AG10803 (cell line): Measurements from ENCODE around the gene ERCC3.
"Not testable (repeated sequence)": the region's sequence is repeated elsewhere in the genome, so short reads cannot be mapped to it uniquely, and the experiment has no call there.

ENCODE experiments used
- DNase-seq: peaks from one replicate; pipeline ENCODE4 v3.0.0; 2010; ENCODE audit warnings: low read depth
- H3K4me3 ChIP-seq: 2 replicates; pipeline ENCODE4 v1.5.1; 2011; ENCODE audit warnings: mild to moderate bottlenecking, low read length, control low read depth
- CTCF ChIP-seq: conservative IDR thresholded peaks from 2 replicates; pipeline ENCODE4 v1.5.1; 2011; ENCODE audit warnings: mild to moderate bottlenecking, low read length, control low read depth, inconsistent platforms

ERCC3 gene

GRCh38 chr2:127259355-127259754 is 34.6 kb downstream of the ERCC3 start:
- no peak for TF ChIP-seq CTCF

DNA sequence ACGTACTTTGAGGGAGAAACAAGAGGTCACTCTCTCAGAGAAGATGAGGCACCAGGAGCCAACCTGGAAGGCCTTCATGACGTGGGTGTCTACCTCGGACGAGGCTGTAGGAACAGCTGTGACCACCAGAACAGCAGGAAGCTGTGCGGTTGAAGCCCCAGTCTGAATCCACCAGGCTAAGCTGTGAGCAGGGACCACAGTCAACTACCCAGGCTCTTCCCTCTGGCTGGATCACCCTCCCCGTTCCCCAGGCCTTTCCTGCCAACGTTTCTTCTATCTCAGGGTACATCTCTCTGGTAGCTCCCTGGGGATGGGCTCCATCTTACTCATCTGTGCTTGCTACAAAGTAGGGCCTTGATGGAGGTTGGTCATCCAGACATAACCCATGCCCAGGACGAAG is 37.1 kb downstream of the ERCC3 start:
- DNase-seq: no peak
- H3K4me3 ChIP-seq: no peak overlapping the region
- TF ChIP-seq CTCF: no peak

More at GRCh38 chr2:127259355-127259754, 34.6 kb downstream of the ERCC3 start:
- H3K4me3 ChIP-seq: no peak overlapping the region
- no peak for DNase-seq

DNA sequence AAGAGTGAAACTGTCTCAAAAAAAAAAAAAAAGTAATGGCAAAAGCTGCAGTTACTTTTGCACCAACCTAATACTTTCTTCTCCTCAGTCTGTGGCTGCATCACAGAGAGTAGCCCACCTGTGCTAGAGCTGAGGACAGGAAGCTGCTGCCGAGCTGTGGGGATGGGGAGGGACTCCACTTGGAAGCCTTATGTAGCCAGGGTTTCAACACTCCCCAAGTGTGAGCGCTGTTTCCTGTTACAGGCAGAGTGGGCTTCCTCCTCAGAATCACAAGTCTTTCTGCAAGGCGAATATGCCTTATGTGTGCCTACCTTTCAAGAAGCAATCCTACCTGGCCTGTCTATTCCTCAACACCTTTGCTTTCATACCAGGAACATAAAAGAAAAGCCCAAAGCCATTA is 37.6 kb downstream of the ERCC3 start:
- H3K4me3 ChIP-seq: no peak overlapping the region
- no peak for TF ChIP-seq CTCF
- no peak for DNase-seq

DNA sequence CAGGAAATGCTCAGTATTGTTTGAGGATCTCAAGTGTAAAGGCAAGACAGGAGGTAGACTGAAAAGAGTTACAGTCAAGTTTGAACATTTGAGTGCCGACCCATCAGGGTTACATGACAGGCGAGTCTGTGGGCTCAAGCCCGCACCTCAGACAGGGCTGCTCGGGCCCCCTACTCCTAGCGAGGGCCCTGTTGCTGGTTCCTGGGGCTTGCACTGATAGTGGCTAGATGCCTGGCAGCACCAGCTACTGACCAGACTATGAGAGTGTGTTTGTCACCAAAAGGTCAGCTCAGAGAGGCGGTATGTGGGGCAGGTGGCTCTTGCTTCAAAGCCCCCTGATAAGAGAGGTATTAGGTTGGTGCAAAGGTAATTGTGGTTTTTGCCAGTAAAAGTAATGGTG is 38.2 kb downstream of the ERCC3 start:
- no peak for DNase-seq

DNA sequence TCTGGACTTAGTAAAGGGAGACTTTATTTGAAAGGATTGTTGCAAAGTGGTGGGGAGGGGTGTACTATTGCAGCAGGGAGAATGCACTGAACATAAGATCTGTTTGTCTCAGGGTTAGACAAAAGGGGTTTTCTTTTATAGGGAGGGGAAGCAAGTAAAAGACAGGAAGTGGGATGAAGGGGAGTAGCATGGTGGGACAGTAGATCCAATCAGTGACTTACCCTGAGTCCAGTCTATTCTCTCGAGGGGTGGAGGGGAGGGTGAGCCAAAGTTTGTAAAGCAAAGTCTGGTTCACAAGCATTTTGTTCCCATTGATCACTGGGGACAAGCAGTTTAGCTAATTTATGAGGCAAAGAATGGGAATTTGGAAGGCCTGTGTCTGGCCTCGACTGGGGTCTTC is 38.8 kb downstream of the ERCC3 start:
- no peak for DNase-seq
- H3K4me3 ChIP-seq: no peak overlapping the region
- TF ChIP-seq CTCF: no peak

More for the DNA sequence above, 38.2 kb downstream of the ERCC3 start:
- no peak overlapping the region for H3K4me3 ChIP-seq
- no peak for TF ChIP-seq CTCF

DNA sequence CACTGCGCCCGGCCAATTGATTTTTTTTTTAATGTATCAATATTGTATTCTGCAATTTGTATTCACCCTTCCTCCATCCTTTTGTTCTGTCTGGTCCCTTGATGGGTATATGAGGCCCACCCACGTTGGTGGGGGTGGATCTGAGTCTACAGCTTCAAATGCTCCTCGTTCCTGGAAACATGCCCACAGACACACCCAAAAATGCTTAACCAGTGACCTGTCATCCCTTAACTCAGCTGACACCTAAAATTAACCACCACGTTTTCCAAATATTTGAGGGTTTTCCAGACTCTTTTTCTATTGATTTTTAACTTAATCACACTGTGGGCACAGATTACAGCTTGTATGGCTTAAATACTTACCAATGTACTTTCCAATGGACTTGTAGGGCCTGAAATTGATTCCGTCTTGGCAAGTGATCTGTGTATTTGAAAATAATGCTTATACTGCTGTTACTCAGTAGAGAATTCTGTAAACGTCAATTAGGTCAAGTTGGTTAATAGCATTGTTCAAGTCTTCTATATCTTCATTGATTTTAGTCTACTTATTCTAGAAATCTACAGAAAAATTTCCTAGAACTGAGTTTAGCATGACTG is 39.5 kb downstream of the ERCC3 start:
- no peak overlapping the region for H3K4me3 ChIP-seq
- TF ChIP-seq CTCF: no peak
- DNase-seq: peak; percentile 61

- not testable (repeated sequence) for H3K4me3 ChIP-seq, DNase-seq
Measured at GRCh38 chr2:127241184-127241583, 52.8 kb downstream of the ERCC3 start.

DNA sequence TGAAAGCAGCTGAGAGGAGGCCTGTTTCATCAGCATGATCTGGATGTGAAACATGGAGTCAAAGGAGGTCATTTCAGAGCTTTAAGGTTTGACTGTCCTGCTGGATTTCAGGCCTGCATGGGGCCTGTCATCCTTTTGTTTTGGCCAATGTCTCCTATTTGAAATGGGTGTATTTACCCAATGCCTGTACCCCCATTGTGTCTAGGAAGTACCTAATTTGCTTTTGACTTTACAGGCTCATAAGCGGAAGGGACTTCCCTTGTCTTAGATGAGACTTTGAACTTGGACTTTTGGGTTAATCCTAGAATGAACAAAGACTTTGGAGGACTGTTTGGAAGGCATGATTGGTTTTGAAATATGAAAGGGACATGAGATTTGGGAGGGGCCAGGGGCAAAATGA is 54.5 kb downstream of the ERCC3 start:
- no peak for TF ChIP-seq CTCF
- H3K4me3 ChIP-seq: no peak overlapping the region
- no peak for DNase-seq

GRCh38 chr2:127237768-127238167 is 56.2 kb downstream of the ERCC3 start:
- H3K4me3 ChIP-seq, DNase-seq: not testable (repeated sequence)
